ENCODE data around the gene STK11IP. TPM values are rescaled to one million over a fixed set of nuclear protein-coding genes. Genes with fewer than 3 reads are reported as not detected.
A peak's percentile ranks its signal among the peaks of the same experiment; 100 is the strongest.

The STK11IP gene
- 10 to 100 TPM; 27.9 to 35.5 TPM for total RNA-seq
- long read RNA-seq, partial matches to known transcripts = 21 of 29 reads
- long read RNA-seq, other reads (novel, unspliced or antisense) = 6 of 29 reads

- peak; percentile 96 for ATAC-seq
- peak; percentile 98 to 99 for DNase-seq
- intact Hi-C loops (cut with DNase I, micrococcal nuclease) = no loop called here
Measured at GRCh38 chr2:219597552-219598307, at the start of gene STK11IP. Gene STK11IP (plus strand): TSS chr2:219597857. CDS start chr2:219598120, 263 bp downstream.

GRCh38 chr2:219548990-219549389, 48.7 kb upstream of the STK11IP start:
- intact Hi-C loops (cut with DNase I, micrococcal nuclease) = loop anchor here in 1 of 2 donors (10.0 kb wide), 1 partner anchor 96 kb away; no protein-coding TSS in a partner anchor
- ATAC-seq = no peak
- no peak for DNase-seq

GRCh38 chr2:219549619-219550018, 48.0 kb upstream of the STK11IP start:
- intact Hi-C loops (cut with DNase I, micrococcal nuclease) = loop anchor here in 1 of 2 donors (10.0 kb wide), 1 partner anchor 95 kb away; no protein-coding TSS in a partner anchor
- ATAC-seq = no peak

GRCh38 chr2:219551441-219552381, 45.9 kb upstream of the STK11IP start:
- intact Hi-C loops (cut with DNase I, micrococcal nuclease) = no loop called here
- no peak for DNase-seq
- ATAC-seq = peak; percentile 19

More at GRCh38 chr2:219549619-219550018, 48.0 kb upstream of the STK11IP start:
- DNase-seq = no peak

- peak; percentile 82 to 93 for DNase-seq
- peak; percentile 97 for ATAC-seq
- intact Hi-C loops (cut with DNase I, micrococcal nuclease) = no loop called here
Measured at GRCh38 chr2:219552382-219553167, 45.1 kb upstream of the STK11IP start.

- intact Hi-C loops (cut with DNase I, micrococcal nuclease) = no loop called here
- ATAC-seq (no peak), DNase-seq (no peak)
Measured at GRCh38 chr2:219553168-219553417, 44.6 kb upstream of the STK11IP start.

- intact Hi-C loops (cut with DNase I, micrococcal nuclease) = no loop called here
- no peak for DNase-seq
- ATAC-seq = no peak
Measured at GRCh38 chr2:219553463-219553963, 44.1 kb upstream of the STK11IP start.

GRCh38 chr2:219554350-219554749, 43.3 kb upstream of the STK11IP start:
- ATAC-seq (no peak), DNase-seq (no peak)
- intact Hi-C loops (cut with DNase I, micrococcal nuclease) = no loop called here

- intact Hi-C loops (cut with DNase I, micrococcal nuclease) = no loop called here
- DNase-seq (no peak), ATAC-seq (no peak)
Measured at GRCh38 chr2:219555956-219556355, 41.7 kb upstream of the STK11IP start.

GRCh38 chr2:219556413-219556812, 41.2 kb upstream of the STK11IP start:
- DNase-seq (no peak), ATAC-seq (no peak)
- intact Hi-C loops (cut with DNase I, micrococcal nuclease) = no loop called here

- no peak for ATAC-seq
- intact Hi-C loops (cut with DNase I, micrococcal nuclease) = no loop called here
- DNase-seq = no peak
Measured at GRCh38 chr2:219557320-219557719, 40.3 kb upstream of the STK11IP start.

GRCh38 chr2:219557791-219558785, 39.6 kb upstream of the STK11IP start:
- no peak for DNase-seq
- ATAC-seq = no peak
- intact Hi-C loops (cut with DNase I, micrococcal nuclease) = no loop called here

- intact Hi-C loops (cut with DNase I, micrococcal nuclease) = no loop called here
- ATAC-seq (no peak), DNase-seq (no peak)
Measured at GRCh38 chr2:219559156-219559915, 38.3 kb upstream of the STK11IP start.

- DNase-seq = no peak
- intact Hi-C loops (cut with DNase I, micrococcal nuclease) = no loop called here
- peak; percentile 78 for ATAC-seq
Measured at GRCh38 chr2:219560037-219560892, 37.4 kb upstream of the STK11IP start.

- ATAC-seq = no peak
- intact Hi-C loops (cut with DNase I, micrococcal nuclease) = no loop called here
- DNase-seq = no peak
Measured at GRCh38 chr2:219560893-219561178, 36.8 kb upstream of the STK11IP start.

Measured in left colon (tissue), 2 donors.